Erythroblast (primary cell): Measurements from ENCODE around the gene SP5.
"Not testable (repeated sequence)": the region's sequence is repeated elsewhere in the genome, so short reads cannot be mapped to it uniquely, and the experiment has no call there.

Experiments used
- DNase-seq, 2 experiments: peaks; one replicate each; lab custom pipeline; 2025; lab: John Stamatoyannopoulos, UW
- GATA1 ChIP-seq: IDR thresholded peaks from 2 replicates; pipeline ENCODE4 v1.6.1; 2011; ENCODE audit warnings: low read depth, mild to moderate bottlenecking, control low read depth, low read length, moderate library complexity
- POLR2A ChIP-seq: IDR thresholded peaks from 2 replicates; pipeline ENCODE4 v1.6.1; 2011; ENCODE audit warnings: mild to moderate bottlenecking, low read length

SP5 gene

DNA sequence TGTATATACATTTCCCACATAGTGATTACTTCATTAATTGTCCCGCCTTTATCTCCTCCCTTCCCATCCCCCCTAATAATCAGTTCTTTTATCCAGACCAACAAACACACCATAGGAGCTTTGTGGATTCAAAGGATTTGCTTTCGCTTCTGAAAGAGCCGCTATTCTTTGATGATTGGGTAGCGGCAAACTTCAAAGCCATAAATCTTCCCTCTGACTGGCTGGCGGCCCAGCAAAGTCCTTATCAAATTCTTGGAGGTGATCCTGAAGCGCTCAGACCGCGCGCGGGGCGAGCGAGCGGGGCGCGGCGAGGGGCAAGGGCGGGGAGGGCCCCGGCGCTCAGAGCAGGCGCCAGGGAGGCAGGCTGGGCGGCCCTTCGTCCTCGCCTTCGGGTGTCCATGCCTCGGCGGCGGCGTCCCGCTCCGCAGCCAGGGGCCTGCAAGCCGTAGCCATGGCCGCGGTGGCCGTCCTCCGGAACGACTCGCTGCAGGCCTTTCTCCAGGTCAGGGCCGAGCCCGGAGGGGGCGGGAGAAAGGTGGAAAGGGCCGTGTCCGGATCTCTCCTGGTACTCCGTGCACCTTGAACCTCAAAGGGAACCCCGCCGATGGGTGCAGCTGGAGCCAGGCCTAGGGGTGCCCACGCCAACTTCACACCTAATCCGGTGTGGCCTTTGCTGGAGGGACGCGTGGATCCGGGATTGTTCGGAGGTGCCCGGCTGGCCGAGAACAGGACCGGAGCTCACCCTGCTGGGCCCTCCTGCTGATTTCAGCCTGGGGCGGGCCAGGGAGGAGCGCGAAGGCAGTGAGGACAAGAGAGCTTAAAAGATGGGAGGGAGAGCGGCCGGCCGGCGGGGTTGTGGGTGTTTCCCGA lies at the start of gene SP5:
TSS of gene SP5 (plus strand) at position 276 of the 870 bp plus-strand sequence. CDS start at position 452, 176 bp downstream.
- peak; percentile 51 to 52 for DNase-seq
- TF ChIP-seq POLR2A (no peak), GATA1 (no peak)

DNA sequence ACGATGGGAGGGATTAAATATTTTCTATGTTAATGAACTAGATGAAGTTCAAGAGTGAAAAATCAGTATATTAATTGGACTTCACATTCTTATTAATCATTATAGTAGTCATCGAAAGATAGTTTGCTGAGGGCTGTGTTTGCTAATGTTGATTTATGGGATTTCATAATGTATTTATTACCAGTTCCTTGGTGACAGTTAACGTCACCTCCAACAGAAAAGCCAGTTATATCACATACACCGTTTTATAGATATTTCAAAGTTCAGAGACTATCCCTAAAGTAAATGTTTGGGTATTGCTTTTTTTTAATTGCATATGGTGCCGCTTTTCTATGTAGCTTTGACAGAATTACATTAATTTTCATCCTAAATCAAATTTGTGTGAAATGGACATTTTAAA lies 49.4 kb upstream of the SP5 start:
- DNase-seq = no peak
- TF ChIP-seq GATA1 = no peak
- TF ChIP-seq POLR2A = no peak

DNA sequence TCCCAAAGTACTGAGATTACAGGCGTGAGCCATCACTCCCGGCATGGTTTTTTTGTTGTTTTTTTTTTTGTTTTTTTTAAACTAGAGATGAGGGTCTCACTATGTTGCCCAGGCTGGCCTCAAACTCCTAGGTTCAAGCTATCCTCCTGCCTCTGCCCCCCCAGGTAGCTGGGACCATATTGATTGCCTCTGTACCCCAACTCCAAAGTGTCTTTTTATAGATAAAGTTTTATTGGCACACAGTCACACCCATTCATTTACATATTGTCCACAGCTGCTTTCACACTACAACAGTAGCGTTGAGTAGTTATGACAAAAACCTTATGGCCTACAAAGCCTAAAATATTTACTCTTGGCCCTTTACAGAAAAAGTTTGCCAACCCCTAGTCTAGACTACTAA lies 45.2 kb upstream of the SP5 start:
- TF ChIP-seq POLR2A (no peak), GATA1 (no peak)
- no peak for DNase-seq

DNA sequence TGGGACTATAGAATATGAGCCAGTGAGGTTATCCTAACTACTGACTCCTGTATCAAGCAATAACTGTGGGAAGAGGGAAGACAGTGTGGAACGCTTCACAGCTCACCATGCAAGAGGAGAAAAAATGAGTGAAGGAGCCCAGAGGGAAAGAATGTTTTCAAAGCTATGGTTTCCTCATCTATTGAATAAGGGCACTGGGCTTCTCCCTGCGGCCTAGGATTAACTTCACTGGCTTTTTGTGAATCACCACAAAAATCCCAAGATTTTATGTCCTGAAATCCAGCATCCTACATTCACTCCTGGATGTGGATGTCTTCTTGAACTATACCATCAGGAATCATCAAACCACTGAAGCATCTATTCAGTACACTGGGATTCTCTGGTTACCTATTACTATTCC lies 44.5 kb upstream of the SP5 start:
- TF ChIP-seq GATA1 = no peak
- TF ChIP-seq POLR2A = no peak
- no peak for DNase-seq

DNA sequence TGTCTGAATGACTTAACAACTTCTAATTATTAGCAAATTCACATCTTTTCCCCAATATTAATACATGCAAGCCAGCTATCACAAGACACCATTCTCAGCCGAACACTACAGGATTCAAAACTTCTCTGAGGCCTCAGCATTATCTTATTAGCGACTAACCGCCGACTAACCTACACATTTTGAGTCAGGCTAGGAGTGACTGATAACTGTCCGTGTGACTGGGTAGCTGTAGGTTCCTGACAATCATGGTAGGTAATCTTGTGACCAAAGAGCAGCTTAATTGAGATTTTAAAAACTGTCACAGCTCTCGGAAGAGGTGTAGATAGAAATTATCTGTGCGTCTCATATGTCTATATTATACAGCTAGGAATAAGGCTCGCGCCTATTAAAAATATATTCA lies 44.1 kb upstream of the SP5 start:
- TF ChIP-seq GATA1 = no peak
- TF ChIP-seq POLR2A = no peak
- DNase-seq = no peak

DNA sequence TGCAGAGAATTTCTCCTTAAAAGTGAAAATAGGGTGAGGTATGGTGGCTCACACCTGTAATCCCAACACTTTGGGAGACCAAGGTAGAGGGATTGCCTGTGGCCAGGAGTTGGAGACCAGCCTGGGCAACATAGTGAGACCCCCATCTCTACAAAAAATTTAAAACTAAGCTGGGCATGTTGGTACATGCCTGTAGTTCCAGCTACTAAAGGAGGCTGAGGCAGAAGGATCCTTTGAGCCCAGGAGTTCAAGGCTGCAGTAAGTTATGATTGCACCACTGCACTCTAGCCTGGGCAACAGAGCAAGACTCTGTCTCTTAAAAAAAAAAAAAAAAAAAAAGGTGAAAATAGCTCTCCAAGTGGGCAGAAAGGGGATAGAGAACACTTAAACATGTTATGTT lies 40.9 kb upstream of the SP5 start:
- not testable (repeated sequence) for DNase-seq

DNA sequence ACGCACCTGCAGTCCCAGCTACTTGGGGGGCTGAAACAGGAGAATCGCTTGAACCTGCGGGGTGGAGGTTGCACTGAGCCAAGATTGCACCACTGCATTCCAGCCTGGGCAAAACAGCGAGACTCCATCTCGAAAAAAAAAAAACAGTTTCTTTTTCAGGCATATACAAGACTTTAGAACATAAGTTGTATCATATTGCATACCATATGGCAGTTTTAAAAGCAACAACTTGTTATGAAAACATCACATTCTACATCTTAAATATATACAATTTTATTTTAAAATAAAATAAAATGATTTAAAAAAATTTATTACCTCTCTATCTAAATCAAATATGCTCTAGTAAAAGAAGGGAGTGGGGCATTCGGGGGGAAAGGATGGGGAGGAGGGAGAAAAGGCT lies 39.4 kb upstream of the SP5 start:
- TF ChIP-seq POLR2A (no peak), GATA1 (no peak)
- DNase-seq = no peak

DNA sequence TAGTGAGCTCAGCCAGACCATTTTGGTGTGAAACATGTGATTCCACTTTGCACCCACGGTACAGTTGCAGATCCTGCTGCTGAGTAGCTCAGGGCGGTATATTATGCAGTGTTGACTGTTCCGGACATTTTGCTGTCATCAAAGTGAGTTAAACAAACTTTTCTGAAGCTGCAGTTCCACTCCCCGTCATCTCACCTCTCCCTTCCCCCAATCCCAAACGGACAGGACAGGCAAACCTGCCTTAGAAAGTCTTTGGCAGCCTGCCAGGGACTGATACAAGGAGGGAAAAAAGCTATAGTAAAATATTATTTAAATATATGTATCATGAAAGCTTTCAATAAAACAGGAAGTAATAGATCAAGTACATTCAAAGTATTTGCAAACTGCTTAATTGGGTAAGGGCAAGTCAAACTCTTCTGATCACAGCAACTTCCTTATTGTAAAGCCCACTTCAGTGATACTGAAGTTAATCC lies 35.5 kb upstream of the SP5 start:
- no peak for TF ChIP-seq GATA1
- TF ChIP-seq POLR2A = no peak
- peak in 1 of 2 experiments; percentile 10 for DNase-seq

DNA sequence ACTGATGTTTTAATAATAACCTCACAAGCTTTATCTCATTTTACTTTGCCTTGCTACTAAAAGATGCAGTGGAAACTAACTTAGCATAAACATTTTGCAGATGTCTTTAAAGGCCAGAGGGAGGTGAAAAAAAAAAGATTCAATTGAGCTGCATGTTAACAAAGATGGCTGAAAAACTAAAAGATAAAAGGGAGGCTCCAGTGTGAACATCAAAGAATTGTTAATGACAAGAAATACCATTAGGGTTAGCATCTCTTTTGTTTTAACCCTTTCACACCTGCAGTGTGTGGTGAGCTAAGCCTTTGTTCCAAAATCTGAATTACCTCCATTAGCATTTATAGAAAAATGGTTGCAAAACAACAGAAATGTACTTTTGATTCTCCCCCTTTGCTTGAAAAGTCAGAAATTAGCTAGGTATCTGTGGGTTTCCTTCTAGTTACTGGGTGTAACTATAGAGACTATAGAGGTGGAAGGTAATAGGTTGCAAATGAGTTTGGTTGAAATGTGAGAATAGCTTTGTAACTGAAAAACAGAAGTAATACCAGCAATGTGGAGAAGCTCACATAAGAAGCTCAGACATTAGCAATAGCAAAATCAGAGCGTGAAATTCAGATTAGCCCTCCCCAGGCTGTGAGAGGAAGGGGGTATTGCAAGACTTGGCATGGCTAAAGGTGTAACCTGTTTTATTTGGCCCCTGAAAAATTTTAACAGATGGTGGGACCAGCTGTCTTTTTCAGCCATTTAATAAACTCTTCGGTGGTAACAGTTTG lies 34.8 kb upstream of the SP5 start:
- TF ChIP-seq GATA1 (no peak), POLR2A (no peak)
- DNase-seq = no peak

DNA sequence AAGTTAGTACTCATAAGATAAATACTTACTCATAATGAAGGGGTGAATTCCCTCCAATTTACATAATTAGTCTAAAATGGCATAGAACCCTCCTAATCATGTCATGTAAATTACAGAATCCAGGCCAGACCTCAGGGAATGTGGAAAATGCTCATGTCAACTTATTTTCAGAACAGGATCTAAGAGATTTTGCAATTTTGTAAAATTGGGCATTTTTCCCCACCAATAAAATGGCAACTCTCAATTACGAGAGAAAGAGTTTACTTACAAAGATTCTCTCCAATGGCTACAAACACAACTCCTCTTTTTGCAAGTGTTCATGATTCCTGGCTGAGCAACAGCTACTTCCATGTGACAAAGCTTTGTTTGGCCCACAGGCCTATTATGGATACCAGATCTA lies 33.8 kb upstream of the SP5 start:
- no peak for DNase-seq
- TF ChIP-seq POLR2A = no peak
- no peak for TF ChIP-seq GATA1

DNA sequence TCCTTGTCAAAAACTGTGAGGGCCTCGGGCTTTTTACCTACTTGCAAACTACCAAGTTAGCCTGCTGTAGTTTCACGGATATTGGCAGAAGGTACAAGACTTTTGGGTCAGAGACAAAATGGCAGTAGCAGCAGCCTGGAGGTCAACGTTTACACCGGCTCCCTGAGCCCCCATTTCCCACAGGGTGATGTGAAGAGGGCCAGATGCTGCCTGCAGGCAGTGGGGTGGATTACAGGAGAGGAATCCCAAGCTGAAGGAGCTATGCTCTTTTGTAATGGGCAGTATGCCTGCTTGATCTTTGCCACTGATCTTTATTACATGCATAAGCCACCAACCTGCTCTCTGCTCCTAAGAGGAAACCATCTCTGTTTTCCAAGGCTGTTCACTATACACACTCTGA lies 29.5 kb upstream of the SP5 start:
- TF ChIP-seq GATA1 (no peak), POLR2A (no peak)
- DNase-seq = no peak

DNA sequence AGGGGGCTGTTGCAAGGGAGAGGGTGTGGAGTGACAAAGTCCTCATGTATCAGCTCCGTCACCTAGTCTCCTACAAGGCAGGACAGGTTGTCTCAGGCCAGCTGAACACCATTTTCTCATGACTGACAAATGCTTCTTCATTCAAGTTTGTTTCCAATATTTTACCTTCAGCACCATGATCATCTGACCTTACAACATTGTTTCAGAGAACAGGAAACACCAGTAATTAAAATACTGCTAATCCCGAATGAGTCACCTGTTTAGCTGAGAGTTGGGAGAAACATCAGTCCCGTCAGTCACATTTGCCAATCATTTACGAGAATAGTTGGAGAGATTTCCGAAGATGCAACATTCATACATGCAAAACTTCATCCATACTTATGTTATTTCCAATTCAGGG lies 25.7 kb upstream of the SP5 start:
- TF ChIP-seq GATA1 (no peak), POLR2A (no peak)
- no peak for DNase-seq

DNA sequence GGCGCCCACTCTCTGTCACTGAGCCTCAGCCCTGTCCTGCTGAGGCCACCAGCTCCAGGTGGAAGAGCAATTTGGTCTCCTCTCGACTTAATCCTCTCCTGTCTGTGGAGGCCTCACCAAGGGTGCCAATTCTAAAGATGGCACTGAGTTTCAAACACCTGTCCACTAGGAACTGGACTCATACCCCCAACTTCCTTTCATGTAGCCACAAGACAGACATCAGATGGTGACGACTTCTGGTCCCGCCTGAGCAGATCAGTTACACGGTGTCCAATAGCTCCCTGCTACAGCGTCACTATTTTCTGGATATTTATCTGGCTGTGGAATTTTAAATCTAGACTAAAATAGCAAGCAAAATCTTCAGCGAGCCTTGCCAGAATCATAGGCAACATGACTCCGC lies 24.5 kb upstream of the SP5 start:
- no peak for DNase-seq
- TF ChIP-seq POLR2A = no peak
- no peak for TF ChIP-seq GATA1

DNA sequence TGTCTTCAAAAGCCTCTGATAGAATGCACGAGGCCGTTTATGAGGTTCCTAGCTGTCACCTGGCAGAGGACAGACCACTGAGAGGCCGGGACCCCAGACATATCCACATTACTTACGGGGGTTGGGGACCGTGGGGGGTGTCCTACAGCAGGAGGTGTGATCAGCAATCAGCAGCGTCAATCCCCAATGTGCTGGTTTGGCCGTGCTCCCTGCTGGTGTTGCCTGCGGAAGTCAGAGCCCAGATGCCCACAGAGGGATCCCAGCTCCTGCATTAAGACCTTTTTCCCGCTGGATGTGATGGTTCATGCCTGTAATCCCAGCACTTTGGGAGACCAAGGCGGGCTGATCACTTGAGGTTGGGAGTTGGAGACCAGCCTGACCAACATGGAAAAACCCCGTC lies 20.8 kb upstream of the SP5 start:
- no peak for TF ChIP-seq GATA1
- no peak for TF ChIP-seq POLR2A
- no peak for DNase-seq
